ENCODE measurements around the gene CHN2.

The CHN2 gene

GRCh38 chr7:29315122-29315891 is 120.7 kb downstream of the CHN2 start:
- FAIRE-seq: no peak

GRCh38 chr7:29315892-29316270 is 121.3 kb downstream of the CHN2 start:
- no peak for FAIRE-seq

GRCh38 chr7:29316926-29317325 is 122.4 kb downstream of the CHN2 start:
- no peak for FAIRE-seq

- FAIRE-seq: no peak
Measured at GRCh38 chr7:29318853-29319718, 124.5 kb downstream of the CHN2 start.

- FAIRE-seq: no peak
Measured at GRCh38 chr7:29319719-29320521, 125.3 kb downstream of the CHN2 start.

- FAIRE-seq: no peak
Measured at GRCh38 chr7:29320577-29320976, 126.0 kb downstream of the CHN2 start.

GRCh38 chr7:29322023-29322712 is 127.6 kb downstream of the CHN2 start:
- FAIRE-seq: no peak

- FAIRE-seq: no peak
Measured at GRCh38 chr7:29325476-29325875, 130.9 kb downstream of the CHN2 start.

GRCh38 chr7:29326864-29327263 is 132.3 kb downstream of the CHN2 start:
- FAIRE-seq: no peak

GRCh38 chr7:29327455-29327854 is 132.9 kb downstream of the CHN2 start:
- FAIRE-seq: no peak

- FAIRE-seq: no peak
Measured at GRCh38 chr7:29328045-29328444, 133.5 kb downstream of the CHN2 start.

- FAIRE-seq: no peak
Measured at GRCh38 chr7:29328811-29329210, 134.2 kb downstream of the CHN2 start.

GRCh38 chr7:29329686-29330085 is 135.1 kb downstream of the CHN2 start:
- no peak for FAIRE-seq

- FAIRE-seq: no peak
Measured at GRCh38 chr7:29330136-29330535, 135.6 kb downstream of the CHN2 start.

- no peak for FAIRE-seq
Measured at GRCh38 chr7:29331163-29331562, 136.6 kb downstream of the CHN2 start.

GRCh38 chr7:29332042-29332811 is 137.7 kb downstream of the CHN2 start:
- no peak for FAIRE-seq

- no peak for FAIRE-seq
Measured at GRCh38 chr7:29332875-29333855, 138.6 kb downstream of the CHN2 start.

GRCh38 chr7:29335188-29336083 is 140.9 kb downstream of the CHN2 start:
- no peak for FAIRE-seq

- FAIRE-seq: no peak
Measured at GRCh38 chr7:29337546-29338116, 143.1 kb downstream of the CHN2 start.
